ENCODE measurements around the gene KDM1A.
"Not testable (repeated sequence)": the region's sequence is repeated elsewhere in the genome, so short reads cannot be mapped to it uniquely, and the experiment has no call there.

The KDM1A gene

DNA sequence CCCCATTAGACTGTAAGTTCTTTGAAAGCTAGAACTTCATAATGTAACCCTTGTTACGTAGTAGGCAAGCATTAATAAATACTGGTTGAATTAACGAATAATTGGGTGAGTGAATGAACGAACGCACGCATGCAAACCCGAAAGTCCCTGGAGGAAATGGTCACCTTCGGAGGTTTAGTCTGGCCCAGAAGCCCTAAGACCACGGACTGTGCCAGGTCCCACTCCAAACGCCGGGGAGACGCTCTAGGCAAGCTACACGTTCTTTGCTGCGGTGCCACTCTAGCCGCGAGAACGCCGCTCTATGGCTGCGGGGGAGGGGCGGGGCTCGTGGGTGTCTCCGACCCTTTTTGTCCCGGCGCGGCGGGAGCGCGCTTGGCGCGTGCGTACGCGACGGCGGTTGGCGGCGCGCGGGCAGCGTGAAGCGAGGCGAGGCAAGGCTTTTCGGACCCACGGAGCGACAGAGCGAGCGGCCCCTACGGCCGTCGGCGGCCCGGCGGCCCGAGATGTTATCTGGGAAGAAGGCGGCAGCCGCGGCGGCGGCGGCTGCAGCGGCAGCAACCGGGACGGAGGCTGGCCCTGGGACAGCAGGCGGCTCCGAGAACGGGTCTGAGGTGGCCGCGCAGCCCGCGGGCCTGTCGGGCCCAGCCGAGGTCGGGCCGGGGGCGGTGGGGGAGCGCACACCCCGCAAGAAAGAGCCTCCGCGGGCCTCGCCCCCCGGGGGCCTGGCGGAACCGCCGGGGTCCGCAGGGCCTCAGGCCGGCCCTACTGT is at the start of gene KDM1A:
Gene KDM1A, plus strand, starts transcription at position 375 of the 769 bp plus-strand sequence. Its CDS starts 129 bp downstream, at position 504.
- peak; percentile 97 for DNase-seq

DNA sequence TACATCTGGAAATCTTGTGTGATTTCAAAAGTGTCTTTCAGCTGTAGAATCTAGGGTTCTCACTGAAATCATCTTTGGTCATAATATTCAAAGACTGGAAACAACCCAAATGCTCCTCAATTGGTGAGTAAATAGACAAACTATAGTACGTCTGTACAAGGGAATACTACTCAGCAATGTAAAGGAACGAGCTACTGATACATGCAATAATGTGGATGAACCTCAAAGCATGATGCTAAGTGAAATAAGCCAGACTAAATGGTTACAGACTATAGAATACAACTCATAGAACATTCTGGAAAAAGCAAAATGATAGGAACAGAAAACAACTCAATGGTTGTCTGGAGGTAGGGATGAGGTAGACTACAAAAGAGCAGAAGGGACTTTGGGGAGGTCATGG is 49.2 kb upstream of the KDM1A start:
- DNase-seq, result no peak

DNA sequence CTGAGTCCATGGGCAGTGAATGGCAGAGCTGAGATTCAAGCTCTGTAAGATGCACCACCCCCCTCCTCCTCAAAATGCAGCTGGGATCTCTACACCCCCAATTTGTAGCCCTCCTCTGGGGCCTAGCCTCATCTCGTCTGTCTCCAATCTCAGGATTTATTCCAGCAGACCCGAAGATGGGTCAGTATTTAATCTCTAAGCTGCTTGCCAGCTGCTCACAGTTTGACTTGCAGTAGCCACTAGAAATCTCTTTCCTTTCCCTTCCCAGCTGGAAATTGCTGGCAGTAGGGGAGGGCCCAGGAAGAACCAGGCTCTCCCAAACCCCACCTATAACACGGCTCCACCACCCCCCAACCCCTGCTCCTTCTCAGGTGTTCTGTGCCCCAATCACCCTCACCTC is 48.1 kb upstream of the KDM1A start:
- no peak for DNase-seq

DNA sequence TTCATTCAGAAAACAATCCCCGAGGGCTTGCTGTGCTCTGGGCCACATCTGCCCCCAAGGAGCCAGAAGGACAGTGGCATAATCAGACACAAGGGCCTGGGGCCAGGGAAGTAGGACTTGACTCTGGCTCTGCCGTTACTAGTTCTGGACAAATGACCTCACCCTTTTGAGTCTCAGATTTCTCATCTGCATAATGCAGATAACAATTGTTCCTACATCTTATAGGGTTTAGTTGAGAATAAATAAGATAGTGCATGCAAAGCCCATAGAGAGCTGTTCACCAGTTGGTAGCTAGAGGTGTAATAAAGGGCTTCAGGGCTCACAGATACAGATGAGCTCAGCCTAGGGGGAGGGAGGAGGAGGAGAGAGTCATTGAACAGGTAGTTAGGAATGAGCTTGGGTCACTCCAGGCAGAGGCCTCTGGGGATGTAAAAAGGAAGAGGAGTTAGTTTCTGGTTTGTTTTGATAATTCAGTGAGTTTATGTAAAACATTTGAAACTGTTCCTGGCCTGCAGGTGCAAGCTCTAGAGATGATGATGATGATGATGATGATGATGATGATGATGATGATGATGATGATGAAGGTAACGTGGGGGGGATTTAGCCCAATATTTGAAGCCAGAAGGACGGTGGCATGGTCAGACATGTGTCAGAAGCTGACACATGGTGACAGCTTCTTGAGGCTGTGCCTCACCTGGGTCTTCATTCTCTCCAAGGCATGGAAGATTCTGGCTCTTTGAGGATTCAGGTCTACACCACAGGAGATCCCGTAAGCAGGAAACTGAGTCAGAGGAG is 47.5 kb upstream of the KDM1A start:
- no peak for DNase-seq

DNA sequence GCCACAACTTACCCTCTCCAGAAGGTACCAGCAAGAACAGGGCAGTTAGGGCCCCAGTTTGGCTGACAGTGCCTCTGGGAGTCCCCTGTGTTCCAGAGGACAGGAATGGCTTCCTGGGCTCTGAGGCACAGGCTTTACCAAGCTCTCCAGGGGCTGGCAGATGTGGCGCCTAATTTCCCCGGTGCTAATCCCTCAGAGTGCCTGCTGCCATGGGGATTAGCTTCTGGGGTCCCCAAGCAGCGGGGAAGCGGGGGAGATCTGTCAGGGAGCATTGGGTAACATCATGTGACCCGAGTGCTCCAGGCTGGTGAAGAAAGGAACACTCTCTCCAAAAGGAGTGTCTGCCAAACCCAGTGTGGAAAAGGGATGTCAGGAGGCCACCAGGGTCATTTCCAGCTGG is 46.5 kb upstream of the KDM1A start, which contains the start of gene LACTBL1:
Gene LACTBL1, minus strand, starts transcription at position 107 of the 400 bp plus-strand sequence. CDS start 550 bp downstream, outside the sequence.
- DNase-seq, result no peak

DNA sequence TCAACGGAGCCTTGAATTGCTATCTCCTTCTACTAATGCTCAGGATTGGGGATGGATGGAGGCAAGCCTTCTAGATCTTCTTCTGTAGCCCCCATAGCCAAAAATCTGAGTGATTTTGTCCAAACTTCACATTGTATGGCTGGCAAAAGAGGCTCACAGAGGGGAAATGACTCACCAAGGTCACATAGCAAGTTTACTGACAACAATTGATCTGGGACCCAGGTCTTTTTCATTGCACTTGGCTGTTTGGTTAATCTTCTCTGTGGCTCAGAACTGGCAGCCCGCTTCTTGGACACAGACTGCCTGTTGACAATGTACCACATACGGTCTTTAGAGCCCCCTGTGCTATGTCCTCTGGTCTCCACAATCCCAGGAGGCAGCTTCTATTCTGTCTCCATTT is 43.6 kb upstream of the KDM1A start:
- DNase-seq, result no peak

DNA sequence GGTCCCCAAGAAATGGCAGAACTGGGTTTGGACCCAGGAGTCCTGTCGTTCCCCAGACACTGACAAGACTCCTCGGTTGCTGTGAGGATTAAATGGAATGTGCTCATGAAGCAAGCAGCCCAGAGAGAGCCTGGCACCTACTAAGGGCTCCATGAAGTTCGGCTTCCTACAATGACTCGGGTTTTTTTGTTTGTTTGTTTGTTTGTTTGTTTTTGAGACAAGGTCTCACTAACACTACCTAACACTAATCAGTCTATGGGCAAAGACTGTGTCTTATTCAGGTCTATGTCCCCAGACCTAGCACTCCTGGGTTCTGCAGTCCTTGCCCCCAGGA is 43.2 kb upstream of the KDM1A start:
- DNase-seq, result no peak

DNA sequence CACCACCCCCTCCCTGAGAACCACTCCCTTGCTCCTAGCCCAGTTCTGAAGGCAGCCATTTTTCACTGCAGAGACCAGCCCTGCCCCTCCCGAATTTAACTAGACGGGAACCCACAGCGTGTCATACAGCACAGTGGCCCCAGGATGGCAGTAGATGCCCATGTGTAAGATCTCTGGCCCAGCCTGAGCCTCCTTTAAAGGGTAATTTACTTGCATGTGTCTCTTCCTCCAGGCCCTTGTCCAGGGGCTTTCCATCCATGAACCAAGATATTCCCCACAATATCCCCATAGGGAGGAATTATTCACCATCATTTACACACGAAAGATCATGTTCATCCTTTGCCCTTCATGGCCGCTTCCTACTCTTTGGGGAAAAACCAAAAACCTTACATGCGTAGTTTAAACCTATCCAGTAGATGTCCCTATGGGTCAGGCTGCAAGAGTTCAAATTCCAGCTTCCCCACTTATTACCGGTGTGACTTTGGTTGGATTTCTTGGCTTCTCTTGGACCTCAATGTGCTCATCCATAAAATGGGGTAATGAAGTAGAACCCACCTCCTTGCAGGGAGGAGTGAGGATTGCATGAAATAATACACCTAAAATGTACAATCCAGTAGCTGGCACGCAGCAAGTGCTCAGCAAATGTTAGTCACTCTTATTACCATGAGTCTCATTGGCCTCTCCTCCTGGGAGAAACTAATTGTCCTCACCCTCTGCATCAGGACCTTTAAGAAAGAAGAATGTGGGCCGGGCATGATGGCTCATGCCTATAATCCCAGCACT is 42.6 kb upstream of the KDM1A start:
- DNase-seq, result peak; percentile 78

DNA sequence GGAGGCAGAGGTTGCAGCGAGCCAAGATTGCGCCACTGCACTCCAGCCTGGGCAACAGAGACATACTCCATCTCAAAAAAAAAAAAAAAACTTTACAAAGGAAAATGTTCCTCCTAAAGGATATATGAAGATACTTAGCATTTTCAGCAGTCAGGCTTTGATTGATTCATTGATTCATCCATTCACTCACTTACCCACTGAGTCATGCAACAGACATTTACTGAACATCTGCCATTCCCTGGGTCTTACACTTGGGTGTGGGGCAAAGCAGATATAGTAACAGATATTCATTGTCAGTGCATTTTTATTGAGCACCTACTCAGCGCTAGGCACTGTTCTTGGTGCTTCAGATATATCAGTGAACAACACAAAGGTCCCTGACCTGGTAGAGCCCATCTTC is 41.0 kb upstream of the KDM1A start:
- DNase-seq, result no peak

DNA sequence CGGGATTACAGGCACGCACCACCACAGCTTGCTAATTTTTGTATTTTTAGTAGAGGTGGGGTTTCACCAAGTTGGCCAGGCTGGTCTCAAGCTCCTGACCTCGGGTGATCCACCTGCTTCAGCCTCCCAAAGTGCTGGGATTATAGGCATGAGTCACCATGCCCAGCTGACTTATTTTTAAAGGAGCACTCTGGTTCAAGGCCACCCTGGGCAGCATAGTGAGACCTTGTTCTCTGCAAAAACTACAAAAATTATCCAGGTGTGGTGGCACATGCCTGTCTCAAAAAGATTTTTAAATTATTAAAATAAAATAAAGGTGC is 38.8 kb upstream of the KDM1A start:
- DNase-seq, result not testable (repeated sequence)

DNA sequence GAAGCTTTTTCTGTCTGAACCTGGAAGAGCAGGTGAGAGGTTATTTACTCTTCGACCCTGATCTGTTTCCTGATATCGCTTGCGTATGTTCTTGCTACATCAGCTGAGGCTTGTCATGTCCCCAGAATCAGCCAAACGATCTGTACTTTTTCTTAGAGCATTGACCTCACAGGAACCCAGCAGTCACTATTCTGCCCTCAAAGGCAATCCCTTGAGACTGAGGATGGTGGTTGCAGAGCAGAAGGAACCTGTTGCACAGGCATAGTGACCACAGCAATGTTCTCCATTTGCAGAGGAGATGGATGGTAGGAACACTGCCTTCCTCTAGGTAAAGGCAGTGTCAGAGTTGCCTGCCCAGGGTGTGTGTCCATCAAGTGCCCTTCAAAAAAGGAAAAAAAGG is 35.3 kb upstream of the KDM1A start:
- DNase-seq, result no peak

DNA sequence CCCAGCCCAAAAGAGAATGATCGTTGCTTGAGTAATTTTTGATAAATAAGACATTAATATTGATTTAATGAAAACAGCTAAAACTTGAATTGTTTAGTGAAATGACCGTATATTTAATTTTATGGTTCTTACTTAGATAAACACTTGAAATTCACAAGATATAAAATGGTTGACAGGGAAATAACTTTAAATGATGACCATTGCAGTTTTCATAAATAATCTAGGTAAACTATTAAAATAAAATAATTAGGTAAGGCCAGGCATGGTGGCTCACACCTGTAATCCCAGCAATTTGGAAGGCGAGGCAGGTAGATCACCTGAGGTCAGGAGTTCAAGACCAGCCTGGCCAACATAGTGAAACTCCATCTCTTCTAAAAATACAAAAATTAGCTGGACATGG is 26.9 kb upstream of the KDM1A start:
- not testable (repeated sequence) for DNase-seq

DNA sequence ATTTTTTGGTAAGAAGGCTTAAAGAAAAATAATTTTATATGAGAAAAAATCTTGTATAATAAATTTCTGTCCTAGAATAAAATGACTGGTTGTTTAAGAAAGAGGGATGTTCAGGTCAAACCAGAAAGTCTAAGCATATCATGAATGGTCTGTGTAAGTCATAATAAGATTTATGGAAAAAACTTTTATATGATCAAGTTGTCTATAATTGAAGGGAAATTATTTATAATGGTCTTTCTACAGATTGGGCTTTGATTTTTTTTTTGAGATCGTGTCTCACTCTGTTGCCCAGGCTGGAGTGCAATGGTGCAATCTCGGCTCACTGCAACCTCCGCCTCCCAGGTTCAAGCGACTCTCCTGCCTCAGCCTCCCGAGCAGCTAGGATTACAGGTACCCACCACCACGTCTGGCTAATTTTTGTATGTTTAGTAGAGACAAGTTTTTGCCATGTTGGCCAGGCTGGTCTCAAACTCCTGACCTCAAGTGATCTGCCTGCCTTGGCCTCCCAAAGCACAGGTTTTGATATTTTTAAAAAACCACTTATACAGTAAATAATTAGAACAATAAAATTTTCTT is 26.0 kb upstream of the KDM1A start:
- DNase-seq, result not testable (repeated sequence)

DNA sequence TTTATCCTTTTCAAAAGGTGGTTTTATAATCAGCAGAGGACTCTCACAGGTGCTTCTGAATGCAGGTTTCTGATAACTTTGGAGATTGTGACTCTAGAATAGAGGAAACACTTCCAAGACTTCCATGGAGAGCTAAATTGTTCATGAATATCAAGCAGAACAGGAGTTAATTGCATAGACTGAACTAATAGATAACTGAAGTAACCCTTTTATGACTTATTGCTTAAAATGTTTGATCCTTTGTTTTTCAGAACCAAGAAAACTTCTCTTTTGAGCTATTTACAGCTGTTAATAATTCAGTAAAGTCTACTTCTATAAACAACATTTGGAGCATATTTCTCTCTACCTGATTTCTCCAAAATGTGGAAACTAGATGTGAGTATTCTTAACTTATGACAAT is 23.5 kb upstream of the KDM1A start:
- no peak for DNase-seq

DNA sequence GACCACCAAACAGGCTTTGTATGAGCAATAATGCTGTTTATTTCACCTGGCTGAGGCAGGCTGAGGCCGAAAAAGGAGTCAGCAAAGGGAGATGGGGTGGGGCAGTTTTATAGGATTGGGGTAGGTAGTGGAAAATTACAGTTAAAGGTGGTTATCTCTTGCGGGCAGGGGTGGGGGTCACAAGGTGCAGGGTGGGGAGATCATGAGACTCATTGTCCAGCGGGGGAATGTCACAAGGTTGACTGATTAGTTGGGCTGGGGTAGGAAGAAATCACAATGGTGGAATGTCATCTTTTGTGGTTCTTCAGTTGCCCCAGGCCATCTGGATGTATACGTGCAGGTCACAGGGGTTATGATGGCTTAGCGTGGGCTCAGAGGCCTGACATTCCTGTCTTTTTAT is 21.7 kb upstream of the KDM1A start:
- DNase-seq, result not testable (repeated sequence)

DNA sequence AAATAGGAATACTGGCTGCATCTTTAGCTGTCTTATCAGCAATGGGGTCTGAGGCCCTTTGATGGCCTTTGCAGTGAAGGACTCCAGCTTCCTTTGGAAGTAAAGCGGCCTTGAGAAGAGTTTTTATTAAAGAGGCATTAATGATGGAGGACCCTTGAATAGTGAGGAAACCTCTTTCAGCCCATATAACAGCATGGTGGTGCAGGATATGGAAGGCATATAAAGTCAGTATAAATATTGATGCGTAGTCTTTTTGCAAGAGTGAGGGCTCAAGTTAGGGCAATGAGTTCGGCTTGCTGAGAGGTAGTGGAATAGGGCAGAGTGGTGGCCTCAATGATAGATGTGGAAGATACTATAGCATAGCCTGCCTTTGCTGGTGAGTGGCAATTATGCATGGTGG is 19.1 kb upstream of the KDM1A start:
- not testable (repeated sequence) for DNase-seq

DNA sequence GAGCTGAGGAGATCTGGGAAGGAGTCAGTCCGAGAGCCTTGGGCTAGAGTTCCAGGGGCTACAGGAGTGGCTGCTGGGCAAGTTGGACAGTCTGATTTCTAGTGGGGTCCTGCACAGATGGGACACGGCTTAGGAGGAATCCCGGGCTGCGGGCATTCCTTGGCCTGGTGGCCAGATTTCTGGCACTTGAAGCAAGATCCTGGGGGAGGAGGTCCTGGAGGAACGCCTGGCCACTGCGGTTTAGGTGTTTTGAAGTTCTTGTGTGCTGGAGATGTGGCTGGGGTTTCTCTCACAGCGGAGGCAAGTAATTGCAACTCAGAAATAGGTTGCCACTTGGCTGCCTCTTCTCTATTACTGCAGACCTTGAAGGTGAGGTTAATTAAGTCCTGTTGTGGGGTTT is 17.1 kb upstream of the KDM1A start:
- not testable (repeated sequence) for DNase-seq

DNA sequence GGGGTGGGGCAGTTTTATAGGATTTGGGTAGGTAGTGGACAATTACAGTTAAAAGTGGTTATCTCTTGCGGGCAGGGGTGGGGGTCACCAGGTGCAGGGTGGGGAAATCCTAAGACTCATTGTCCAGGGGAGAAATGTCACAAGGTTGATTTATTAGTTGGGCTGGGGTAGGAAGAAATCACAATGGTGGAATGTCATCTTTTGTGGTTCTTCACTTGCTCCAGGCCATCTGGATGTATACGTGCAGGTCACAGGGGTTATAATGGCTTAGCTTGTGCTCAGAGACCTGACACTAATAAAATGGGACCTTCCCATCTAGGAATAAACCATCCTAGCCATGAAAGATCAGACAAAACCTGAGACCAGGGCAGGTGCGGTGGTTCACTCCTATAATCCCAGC is 15.2 kb upstream of the KDM1A start:
- no peak for DNase-seq

DNA sequence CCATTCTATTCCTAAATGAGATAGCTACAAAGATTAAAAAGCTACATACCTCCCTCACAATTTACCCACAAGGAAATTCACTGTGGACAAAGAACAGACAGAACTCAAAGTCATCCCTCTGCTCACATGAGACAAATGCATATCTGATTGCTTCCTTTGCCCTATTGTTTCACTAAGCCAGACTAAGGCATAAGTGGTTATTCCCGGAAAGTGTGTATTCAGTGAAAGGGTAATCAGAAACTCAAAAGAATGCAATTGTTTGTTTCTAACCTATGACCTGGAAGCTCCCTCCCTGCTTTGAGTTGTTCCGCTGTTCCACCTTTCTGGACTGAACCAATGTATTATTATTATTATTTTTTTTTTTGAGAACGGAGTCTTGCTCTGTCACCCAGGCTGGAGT is 14.5 kb upstream of the KDM1A start:
- DNase-seq, result not testable (repeated sequence)

DNA sequence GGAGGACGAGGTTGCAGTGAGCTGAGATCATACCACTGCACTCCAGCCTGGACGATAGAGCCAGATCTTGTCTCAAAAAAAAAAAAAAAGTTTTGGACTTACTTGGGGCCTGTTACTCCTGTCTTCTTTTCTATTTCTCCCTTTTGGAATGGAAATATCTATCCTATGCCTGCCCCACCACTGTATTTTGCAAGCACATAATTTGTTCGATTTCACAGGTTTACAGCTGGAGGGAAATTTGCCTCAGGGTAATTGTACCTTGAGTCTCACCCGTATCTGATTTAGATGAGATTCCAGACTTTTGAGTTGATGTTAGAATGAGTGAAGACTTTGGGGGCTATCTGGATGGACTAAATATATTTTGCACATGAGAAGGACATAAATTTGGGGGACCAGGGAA is 12.2 kb upstream of the KDM1A start:
- no peak for DNase-seq

DNA sequence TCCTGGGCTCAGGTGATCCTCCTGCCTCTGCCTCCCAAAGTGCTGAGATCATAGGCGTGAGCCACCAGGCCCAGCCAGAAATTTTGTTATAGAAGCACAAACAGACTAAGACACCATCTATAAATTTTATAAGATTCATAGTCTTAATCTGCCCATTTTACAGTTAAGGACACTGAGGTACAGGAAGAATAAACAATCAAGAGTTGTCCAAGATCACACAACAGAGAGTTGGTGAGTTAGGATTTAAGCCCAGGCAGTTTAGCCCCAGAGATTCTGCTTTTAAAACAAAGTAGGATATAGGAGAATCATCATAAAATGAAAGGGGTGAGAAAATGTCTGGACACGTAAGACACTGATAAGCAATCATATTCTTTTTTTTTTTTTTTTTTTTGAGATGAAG is 10.4 kb upstream of the KDM1A start:
- DNase-seq, result no peak

DNA sequence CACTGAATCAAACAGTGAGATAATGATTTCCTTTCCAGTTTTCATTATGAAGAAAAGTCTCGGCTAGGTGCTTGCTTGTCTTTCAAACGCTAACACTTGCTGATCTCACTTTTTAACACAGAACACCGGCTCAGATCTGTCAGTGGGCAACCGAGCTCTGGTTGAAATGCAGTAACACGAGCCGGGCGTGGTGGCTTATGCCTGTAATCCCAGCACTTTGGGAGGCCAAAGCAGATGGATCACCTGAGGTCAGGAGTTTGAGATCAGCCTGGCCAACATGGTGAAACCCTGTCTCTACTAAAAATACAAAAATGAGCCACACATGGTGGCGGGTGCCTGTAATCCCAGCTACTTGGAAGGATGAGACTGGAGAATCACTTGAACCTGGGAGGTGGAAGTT is 9.2 kb upstream of the KDM1A start:
- not testable (repeated sequence) for DNase-seq

DNA sequence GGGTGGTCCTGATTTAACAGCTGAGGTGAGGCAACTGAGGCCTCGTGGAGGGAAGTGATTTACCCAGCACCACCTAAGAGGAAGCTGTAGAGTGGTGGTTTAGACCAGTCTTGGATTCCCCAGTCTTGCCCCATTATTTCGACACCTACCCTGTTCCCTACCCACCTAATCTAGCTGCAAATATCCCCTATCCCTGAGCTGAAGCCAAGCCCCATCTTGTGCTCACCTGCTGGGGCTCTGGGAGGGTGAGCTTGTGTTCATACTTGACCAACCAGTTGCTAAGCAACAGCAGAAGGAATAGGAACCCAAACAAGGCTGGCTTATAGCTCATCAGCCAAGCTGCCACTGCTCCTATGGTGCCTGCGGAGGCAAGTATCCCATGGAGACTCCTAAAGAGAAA is 5.6 kb upstream of the KDM1A start:
- DNase-seq, result peak; percentile 94

Data from DMS79 treated with DMSO at 0.1 percent for 48 hours (cell line).